Gastroesophageal sphincter (tissue), 4 donors: ENCODE measurements around the gene TANC1. TPM values are rescaled to one million over a fixed set of nuclear protein-coding genes. Genes with fewer than 3 reads are reported as not detected.

Source experiments
- ATAC-seq: fragments of 150-250 bp; one replicate; pipeline ENCODE4 v1.9.1; 2016; ENCODE audit warnings: mild to moderate bottlenecking, moderate library complexity
- H3K27ac ChIP-seq, 4 donors: fragments of 200-600 bp; sonication (generic) in 3 of 4; 1 replicate in 3 of 4; 2 replicates in 1 of 4; pipeline ENCODE4 v1.5.1; 2016 to 2019
- H3K27me3 ChIP-seq: fragments of 200-600 bp; sonication (generic); one replicate; pipeline ENCODE4 v1.5.1; 2019
- H3K36me3 ChIP-seq, 2 donors: fragments of 200-600 bp; sonication (generic); one replicate each; pipeline ENCODE4 v1.5.1; 2019; ENCODE audit warnings: control low read depth in 1 of 2
- H3K4me1 ChIP-seq, 3 donors: fragments of 200-600 bp; sonication (generic); 1 replicate in 2 of 3; 2 replicates in 1 of 3; pipeline ENCODE4 v1.5.1; 2016 to 2019; ENCODE audit warnings: control low read depth in 2 of 3
- H3K4me3 ChIP-seq, 2 donors: fragments of 200-600 bp; sonication (generic); one replicate each; pipeline ENCODE4 v1.5.1; 2019; ENCODE audit warnings: mild to moderate bottlenecking in 1 of 2, moderate library complexity in 1 of 2
- H3K9me3 ChIP-seq, 3 donors: fragments of 200-600 bp; sonication (generic); one replicate each; pipeline ENCODE4 v1.5.1; 2017 to 2019; ENCODE audit warnings: control low read depth in 2 of 3
- CTCF ChIP-seq, 4 experiments: fragments of 200-600 bp in 2 of 4; fragments of 450-650 bp in 2 of 4; sonication (generic) in 1 of 4; IDR thresholded peaks; one replicate each; pipeline ENCODE4 v1.5.1; 2017 to 2019; ENCODE audit warnings: antibody characterized with exemption in 4 of 4, mild to moderate bottlenecking in 2 of 4, moderate library complexity in 2 of 4
- EP300 ChIP-seq: sonication (generic); formaldehyde crosslinking; IDR thresholded peaks from one replicate; pipeline ENCODE4 v1.6.1; 2017; ENCODE audit warnings: antibody characterized with exemption, mild to moderate bottlenecking
- POLR2A ChIP-seq, 2 donors: fragments of 450-650 bp; IDR thresholded peaks; one replicate each; pipeline ENCODE4 v1.6.1; 2017; ENCODE audit warnings: antibody characterized with exemption in 2 of 2, mild to moderate bottlenecking in 2 of 2, moderate library complexity in 1 of 2
- POLR2AphosphoS5 ChIP-seq: sonication (generic); formaldehyde crosslinking; IDR thresholded peaks from one replicate; pipeline ENCODE4 v1.6.1; 2017; ENCODE audit warnings: antibody characterized with exemption
- WGBS, 2 donors: methylation state at CpG; one replicate each; pipeline ENCODE4 v1.1.5; 2018; ENCODE audit warnings: low coverage in 1 of 2; 5-methylcytosine and 5-hydroxymethylcytosine counted together
- total RNA-seq, 4 donors: library from RNA; depleted of rRNA; stranded (reverse); fragments of >200 nt; gene quantifications; one replicate each; pipeline ENCODE4 v1.1.0, GENCODE V29; 2016

Gene TANC1
- total RNA-seq, 4 donors from 2014 or later, result 37.4 to 66.5 (median 46.0) TPM

GRCh38 chr2:159153463-159153862 is 185.0 kb downstream of the TANC1 start:
- Histone ChIP-seq H3K27me3 (no peaks in the 10 kb centered on the region), H3K27ac (no peak overlapping the region), H3K4me3 (no peak overlapping the region), H3K36me3 (peaks cover 0 to 36% of the 10 kb centered on the region in 2 donors), H3K9me3 (no peaks in the 10 kb centered on the region), H3K4me1 (peaks cover 0 to 80% (median 3%) of the 10 kb centered on the region in 3 donors)
- no peak for ATAC-seq
- TF ChIP-seq EP300 (no peak), POLR2AphosphoS5 (no peak), POLR2A (IDR thresholded peaks at IDR 0.05) (no peak), CTCF (IDR thresholded peaks at IDR 0.05) (no peak)
- WGBS, 2 donors, result 67% methylated on average over 3 of the region's 4 CpGs; no CpG with 5 or more reads in 1 of the 2 donors

- Histone ChIP-seq H3K36me3 (peaks cover 0 to 36% of the 10 kb centered on the region in 2 donors), H3K27ac (no peak overlapping the region), H3K4me1 (peaks cover 0 to 80% (median 3%) of the 10 kb centered on the region in 3 donors), H3K4me3 (no peak overlapping the region), H3K9me3 (no peaks in the 10 kb centered on the region), H3K27me3 (no peaks in the 10 kb centered on the region)
- TF ChIP-seq POLR2AphosphoS5 (no peak), EP300 (no peak), CTCF (IDR thresholded peaks at IDR 0.05) (no peak), POLR2A (IDR thresholded peaks at IDR 0.05) (no peak)
- 85 to 100% methylated on average over 1 to 2 of the region's 2 CpGs for WGBS, 2 donors
- no peak for ATAC-seq
Observed at GRCh38 chr2:159153951-159154350, 185.5 kb downstream of the TANC1 start.

- Histone ChIP-seq H3K4me1 (peaks cover 0 to 80% (median 3%) of the 10 kb centered on the region in 3 donors), H3K4me3 (no peak overlapping the region), H3K9me3 (no peaks in the 10 kb centered on the region), H3K27ac (no peak overlapping the region), H3K36me3 (peaks cover 0 to 36% of the 10 kb centered on the region in 2 donors), H3K27me3 (no peaks in the 10 kb centered on the region)
- 100% methylated on average over 1 of the region's 1 CpG; no CpG with 5 or more reads in 1 of the 2 donors for WGBS, 2 donors
- TF ChIP-seq POLR2AphosphoS5 (no peak), POLR2A (IDR thresholded peaks at IDR 0.05) (no peak), CTCF (IDR thresholded peaks at IDR 0.05) (no peak), EP300 (no peak)
- ATAC-seq, result no peak
Observed at GRCh38 chr2:159154366-159154765, 185.9 kb downstream of the TANC1 start.

GRCh38 chr2:159155320-159155719 is 186.9 kb downstream of the TANC1 start:
- no peak for ATAC-seq
- 54 to 68% methylated on average over 2 to 5 of the region's 6 CpGs for WGBS, 2 donors
- Histone ChIP-seq H3K27me3 (no peaks in the 10 kb centered on the region), H3K4me3 (no peak overlapping the region), H3K36me3 (peaks cover 0 to 35% of the 10 kb centered on the region in 2 donors), H3K9me3 (no peaks in the 10 kb centered on the region), H3K4me1 (peaks cover 0 to 75% (median 2%) of the 10 kb centered on the region in 3 donors), H3K27ac (no peak overlapping the region)
- TF ChIP-seq CTCF (IDR thresholded peaks at IDR 0.05), result no peak
- no peak for TF ChIP-seq POLR2AphosphoS5
- no peak for TF ChIP-seq EP300
- TF ChIP-seq POLR2A (IDR thresholded peaks at IDR 0.05), result no peak

- H3K27me3 ChIP-seq, result no peaks in the 10 kb centered on the region
- H3K36me3 ChIP-seq, result peaks cover 0 to 34% of the 10 kb centered on the region in 2 donors
- H3K4me1 ChIP-seq, result peaks cover 0 to 75% (median 0%) of the 10 kb centered on the region in 3 donors
- no peak for ATAC-seq
- no peak overlapping the region for H3K27ac ChIP-seq
- H3K9me3 ChIP-seq, result no peaks in the 10 kb centered on the region
- H3K4me3 ChIP-seq, result no peak overlapping the region
- 82 to 100% methylated on average over 1 of the region's 1 CpG for WGBS, 2 donors
- no peak for TF ChIP-seq CTCF (IDR thresholded peaks at IDR 0.05)
Observed at GRCh38 chr2:159155791-159156190, 187.4 kb downstream of the TANC1 start.
